IMR-90 (cell line): Measurements from ENCODE around the gene LDLRAD4. TPM values are rescaled to one million over a fixed set of nuclear protein-coding genes. Genes with fewer than 3 reads are reported as not detected.

ENCODE experiments used
- ATAC-seq: fragments of 200-7000 bp; cut with Tn5 transposase; 2 replicates; pipeline ENCODE4 v1.9.1; 2020; ENCODE audit warnings: low read depth, mild to moderate bottlenecking, moderate library complexity
- BruUV-seq: library from RNA; stranded (reverse); fragments of 400-500 nt; replicated peaks from 2 replicates; lab custom pipeline; 2021; lab: Mats Ljungman, UMichigan
- CTCF ChIA-PET: fragments of 300-600 bp; formaldehyde crosslinking; extraction: SDS; loops from one replicate; lab custom pipeline; 2021; ENCODE audit warnings: antibody characterized with exemption; lab: Yijun Ruan, JAX
- POLR2A ChIA-PET: fragments of 300-600 bp; sonication (Branson Sonifier 250); formaldehyde crosslinking; loops from one replicate; lab custom pipeline; 2022; ENCODE audit warnings: antibody characterized with exemption; ENCODE audit not compliant: unreplicated experiment; lab: Charles Lee
- DNase-seq: peaks from one replicate; pipeline ENCODE4 v3.0.0; 2013
- H2AFZ ChIP-seq: replicated peaks from 2 replicates; pipeline ENCODE3; 2013; ENCODE audit warnings: low read length, mild to moderate bottlenecking; ENCODE audit not compliant: poor library complexity
- H2AK5ac ChIP-seq: 2 replicates; pipeline ENCODE4 v1.6.1; 2013; ENCODE audit warnings: low read depth, low read length, inconsistent platforms
- H2AK9ac ChIP-seq: replicated peaks from 2 replicates; pipeline ENCODE3; 2013; ENCODE audit warnings: mild to moderate bottlenecking, low read depth, low read length, moderate library complexity; ENCODE audit not compliant: poor library complexity
- H2BK120ac ChIP-seq: 2 replicates; pipeline ENCODE4 v1.6.1; 2013; ENCODE audit warnings: low read depth, low read length, inconsistent platforms
- H2BK15ac ChIP-seq: 3 replicates; pipeline ENCODE4 v1.6.1; 2013; ENCODE audit warnings: low read depth, low read length, inconsistent platforms
- H2BK20ac ChIP-seq: 2 replicates; pipeline ENCODE4 v1.6.1; 2013; ENCODE audit warnings: low read depth, mild to moderate bottlenecking, inconsistent platforms, low read length, moderate library complexity
- H2BK5ac ChIP-seq: 2 replicates; pipeline ENCODE4 v1.6.1; 2013; ENCODE audit warnings: mild to moderate bottlenecking, low read depth, low read length, inconsistent platforms; ENCODE audit not compliant: poor library complexity, severe bottlenecking
- H3K14ac ChIP-seq: replicated peaks from 2 replicates; pipeline ENCODE4 v1.6.1; 2013; ENCODE audit warnings: low read depth, low read length, inconsistent platforms
- H3K18ac ChIP-seq: 2 replicates; pipeline ENCODE4 v1.6.1; 2013; ENCODE audit warnings: low read depth, low read length, control low read depth
- H3K23ac ChIP-seq: 2 replicates; pipeline ENCODE4 v1.6.1; 2013; ENCODE audit warnings: low read depth, low read length, inconsistent platforms
- H3K27ac ChIP-seq: 2 replicates; pipeline ENCODE4 v1.5.1; 2013; ENCODE audit warnings: mild to moderate bottlenecking, control low read depth, low read length; ENCODE audit not compliant: insufficient read depth
- H3K27me3 ChIP-seq: 2 replicates; pipeline ENCODE4 v1.6.1; 2013; ENCODE audit warnings: low read length; ENCODE audit not compliant: control insufficient read depth, insufficient read depth
- H3K36me3 ChIP-seq: 2 replicates; pipeline ENCODE4 v1.6.1; 2013; ENCODE audit warnings: low read length, mixed read lengths; ENCODE audit not compliant: control insufficient read depth, insufficient read depth
- H3K4ac ChIP-seq: 2 replicates; pipeline ENCODE4 v1.6.1; 2013; ENCODE audit warnings: low read depth, low read length, inconsistent platforms
- H3K4me1 ChIP-seq: 2 replicates; pipeline ENCODE4 v1.6.1; 2013; ENCODE audit warnings: low read length, mixed read lengths; ENCODE audit not compliant: control insufficient read depth, insufficient read depth
- H3K4me2 ChIP-seq: 2 replicates; pipeline ENCODE4 v1.6.1; 2013; ENCODE audit warnings: low read depth, mild to moderate bottlenecking, control low read depth, low read length, moderate library complexity
- H3K4me3 ChIP-seq: 2 replicates; pipeline ENCODE4 v1.5.1; 2013; ENCODE audit warnings: low read depth, mild to moderate bottlenecking, control low read depth, low read length, moderate library complexity; ENCODE audit not compliant: insufficient read depth
- H3K56ac ChIP-seq: 2 replicates; pipeline ENCODE4 v1.6.1; 2013; ENCODE audit warnings: low read length, inconsistent platforms; ENCODE audit not compliant: insufficient read depth; ENCODE audit errors: extremely low read depth
- H3K79me1 ChIP-seq, 2 experiments: 2 replicates each; pipeline ENCODE4 v1.6.1; 2013; ENCODE audit warnings: low read length in 2 of 2, inconsistent platforms in 1 of 2, low read depth in 1 of 2
- H3K9ac ChIP-seq: 2 replicates; pipeline ENCODE4 v1.6.1; 2013; ENCODE audit warnings: low read depth, low read length, control low read depth
- H3K9me1 ChIP-seq: 2 replicates; pipeline ENCODE4 v1.6.1; 2013; ENCODE audit warnings: low read length, inconsistent platforms; ENCODE audit not compliant: insufficient read depth
- H3K9me3 ChIP-seq: 2 replicates; pipeline ENCODE4 v1.6.1; 2013; ENCODE audit warnings: low read length; ENCODE audit not compliant: control insufficient read depth, insufficient read depth
- H4K20me1 ChIP-seq: 2 replicates; pipeline ENCODE4 v1.6.1; 2013; ENCODE audit warnings: low read length, inconsistent platforms; ENCODE audit not compliant: insufficient read depth
- H4K5ac ChIP-seq: 2 replicates; pipeline ENCODE4 v1.6.1; 2013; ENCODE audit warnings: mild to moderate bottlenecking, low read depth, low read length, control low read depth
- H4K8ac ChIP-seq, 2 experiments: 2 replicates each; pipeline ENCODE4 v1.6.1; 2013; ENCODE audit warnings: low read depth in 2 of 2, low read length in 2 of 2, control low read depth in 1 of 2, inconsistent platforms in 1 of 2
- H4K91ac ChIP-seq: 2 replicates; pipeline ENCODE4 v1.6.1; 2013; ENCODE audit warnings: low read depth, low read length, inconsistent platforms; ENCODE audit not compliant: insufficient read depth
- BHLHE40 ChIP-seq: fragments of 150-350 bp; IDR thresholded peaks from 2 replicates; pipeline ENCODE4 v1.6.1; 2016; ENCODE audit warnings: mild to moderate bottlenecking, low read depth, low read length
- FOS ChIP-seq: fragments of 150-350 bp; IDR thresholded peaks from 2 replicates; pipeline ENCODE4 v1.6.1; 2016; ENCODE audit warnings: low read depth, low read length
- MAFK ChIP-seq: IDR thresholded peaks from 2 replicates; pipeline ENCODE4 v1.6.1; 2012; ENCODE audit warnings: low read depth, low read length, improper control_type of control experiment
- MAZ ChIP-seq: IDR thresholded peaks from 2 replicates; pipeline ENCODE4 v1.6.1; 2012; ENCODE audit warnings: low read depth, mild to moderate bottlenecking, low read length, improper control_type of control experiment, moderate library complexity, borderline replicate concordance
- MXI1 ChIP-seq: IDR thresholded peaks from 2 replicates; pipeline ENCODE4 v1.6.1; 2012; ENCODE audit warnings: low read depth, mild to moderate bottlenecking, low read length, moderate library complexity, borderline replicate concordance
- NFE2L2 ChIP-seq: fragments of 150-350 bp; IDR thresholded peaks from 2 replicates; pipeline ENCODE4 v1.6.1; 2016; ENCODE audit warnings: low read depth, mild to moderate bottlenecking, low read length
- POLR2A ChIP-seq: IDR thresholded peaks from 2 replicates; pipeline ENCODE4 v1.6.1; 2012; ENCODE audit warnings: mild to moderate bottlenecking, low read depth, low read length
- RAD21 ChIP-seq: IDR thresholded peaks from 2 replicates; pipeline ENCODE4 v1.6.1; 2012; ENCODE audit warnings: low read length, improper control_type of control experiment
- RFX5 ChIP-seq: IDR thresholded peaks from 2 replicates; pipeline ENCODE4 v1.8.0; 2012; ENCODE audit warnings: low read depth, mild to moderate bottlenecking, low read length, moderate library complexity
- SMC3 ChIP-seq: fragments of 150-350 bp; IDR thresholded peaks from 2 replicates; pipeline ENCODE4 v1.6.1; 2016; ENCODE audit warnings: low read depth, mild to moderate bottlenecking, antibody characterized with exemption, low read length, moderate library complexity
- WGBS, 2 experiments: methylation state at CpG; one replicate each; pipeline versions ENCODE4 v1.1.5 to v1.1.7; 2013; ENCODE audit warnings: missing lambda C conversion rate in 2 of 2; ENCODE audit not compliant: insufficient read length in 1 of 2; ENCODE audit errors: extremely low coverage in 2 of 2; 5-methylcytosine and 5-hydroxymethylcytosine counted together
- dilution Hi-C: fragments of 300-500 bp; cut with HindIII; formaldehyde crosslinking; loops from one replicate; pipeline ENCODE4 v1.14.3; 2018; ENCODE audit warnings: low sequenced_read_pairs; ENCODE audit not compliant: unreplicated experiment
- in situ Hi-C: fragments of 300-500 bp; cut with MboI; formaldehyde crosslinking; loops from 3 replicates; pipeline ENCODE4 v1.14.3; 2019; ENCODE audit warnings: low sequenced_read_pairs, inconsistent platforms, mixed read lengths
- intact Hi-C: fragments of 100-400 bp; cut with micrococcal nuclease; formaldehyde crosslinking; loops from 2 replicates; pipeline ENCODE4 v1.10.0; 2022
- polyA plus RNA-seq, 3 experiments: library from polyadenylated mRNA; depleted of rRNA; stranded (reverse); fragments of >200 nt; gene quantifications; 2 replicates each; pipeline ENCODE4 v1.2.3, GENCODE V29; 2012; ENCODE audit warnings: low replicate concordance in 1 of 3
- total RNA-seq: library from RNA; depleted of rRNA; stranded (reverse); fragments of >200 nt; gene quantifications from 2 replicates; pipeline ENCODE4 v1.2.3, GENCODE V29; 2012
- TF ChIP-seq, protein P1 (sequence below): fragments of 150-350 bp; IDR thresholded peaks from 2 replicates; pipeline ENCODE4 v1.6.1; 2016; ENCODE audit warnings: low read depth, mild to moderate bottlenecking, low read length, moderate library complexity, borderline replicate concordance
- TF ChIP-seq, protein P2 (sequence below): conservative IDR thresholded peaks from 2 replicates; pipeline ENCODE4 v1.5.1; 2012; ENCODE audit warnings: mild to moderate bottlenecking, low read depth, low read length, improper control_type of control experiment
- TF ChIP-seq, protein P3 (sequence below): fragments of 150-350 bp; IDR thresholded peaks from 2 replicates; pipeline ENCODE4 v1.6.1; 2017; ENCODE audit warnings: mild to moderate bottlenecking, antibody characterized with exemption, low read length, low read depth

LDLRAD4 gene
- total and polyA plus RNA-seq, 2 of the 4 experiments (the other 2 are of a cell fraction), result not detected

DNA sequence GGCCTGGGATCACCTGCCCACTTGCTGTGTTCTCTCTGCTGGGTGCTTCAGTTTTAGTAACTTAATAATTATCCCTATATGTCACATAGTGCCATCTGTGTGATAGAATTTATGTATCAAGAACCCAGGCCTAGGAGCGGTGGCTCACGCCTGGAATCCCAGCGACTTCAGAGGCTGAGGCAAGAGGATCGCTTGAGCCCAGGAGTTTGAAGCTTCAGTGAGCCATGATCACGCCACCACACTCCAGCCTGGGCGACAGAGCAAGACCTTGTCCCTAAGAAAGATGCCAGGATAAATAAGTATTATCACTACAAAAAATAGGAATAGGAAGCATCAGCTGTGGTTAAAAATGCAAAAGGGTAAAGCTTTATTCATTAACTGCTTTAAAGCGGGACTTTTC lies 267.0 kb downstream of the LDLRAD4 start (continued):
- no peak for TF ChIP-seq FOS
- TF ChIP-seq BHLHE40, result no peak
- no peak for TF ChIP-seq MXI1
- no peak for TF ChIP-seq MAFK
- no peak for TF ChIP-seq RFX5

DNA sequence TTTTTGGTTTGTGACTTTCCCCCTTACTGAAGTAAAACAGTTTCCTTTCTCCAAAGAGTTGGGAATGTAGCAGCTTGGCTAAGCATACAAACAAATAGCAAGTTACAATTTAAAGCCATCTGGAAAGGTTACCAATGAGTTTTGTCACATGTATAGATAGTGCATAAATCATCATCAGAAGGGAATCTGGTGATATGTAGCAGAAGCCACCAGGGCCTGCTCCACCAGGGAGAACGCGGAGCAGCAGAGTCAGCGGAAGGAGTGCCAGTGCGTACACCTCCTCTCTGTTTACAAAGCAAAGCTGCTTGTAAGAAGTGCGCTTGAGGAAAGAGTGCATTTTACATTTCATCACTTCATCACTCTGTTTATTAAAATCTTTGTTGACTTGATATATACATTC lies 267.7 kb downstream of the LDLRAD4 start:
- no peak for ATAC-seq
- Histone ChIP-seq H3K79me1 (no peaks in the 10 kb centered on the region), H3K9ac (no peak overlapping the region), H3K4ac (no peak overlapping the region), H3K4me2 (no peak overlapping the region), H2BK15ac (no peak overlapping the region), H2AFZ (no peak overlapping the region), H3K9me1 (no peaks in the 10 kb centered on the region), H4K20me1 (no peaks in the 10 kb centered on the region), H3K56ac (no peak overlapping the region), H4K8ac (no peak overlapping the region), H2BK120ac (no peak overlapping the region), H2BK5ac (no peak overlapping the region), H2AK9ac (no peak overlapping the region), H3K9me3 (no peaks in the 10 kb centered on the region), H2BK20ac (no peak overlapping the region), H4K91ac (no peak overlapping the region), H2AK5ac (no peak overlapping the region), H3K27ac (no peak overlapping the region), H3K4me1 (no peaks in the 10 kb centered on the region), H3K36me3 (no peaks in the 10 kb centered on the region), H3K23ac (no peak overlapping the region), H4K5ac (no peak overlapping the region), H3K14ac (no peak overlapping the region), H3K4me3 (no peak overlapping the region), H3K18ac (no peak overlapping the region), H3K27me3 (no peaks in the 10 kb centered on the region)
- dilution Hi-C loops, result no loop called here
- TF ChIP-seq NFE2L2, result no peak
- TF ChIP-seq POLR2A, result no peak
- TF ChIP-seq SMC3, result no peak
- no peak for TF ChIP-seq MAFK
- TF ChIP-seq MAZ, result no peak
- TF ChIP-seq, protein P1, sequence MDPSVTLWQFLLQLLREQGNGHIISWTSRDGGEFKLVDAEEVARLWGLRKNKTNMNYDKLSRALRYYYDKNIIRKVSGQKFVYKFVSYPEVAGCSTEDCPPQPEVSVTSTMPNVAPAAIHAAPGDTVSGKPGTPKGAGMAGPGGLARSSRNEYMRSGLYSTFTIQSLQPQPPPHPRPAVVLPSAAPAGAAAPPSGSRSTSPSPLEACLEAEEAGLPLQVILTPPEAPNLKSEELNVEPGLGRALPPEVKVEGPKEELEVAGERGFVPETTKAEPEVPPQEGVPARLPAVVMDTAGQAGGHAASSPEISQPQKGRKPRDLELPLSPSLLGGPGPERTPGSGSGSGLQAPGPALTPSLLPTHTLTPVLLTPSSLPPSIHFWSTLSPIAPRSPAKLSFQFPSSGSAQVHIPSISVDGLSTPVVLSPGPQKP, result no peak
- TF ChIP-seq, protein P2, sequence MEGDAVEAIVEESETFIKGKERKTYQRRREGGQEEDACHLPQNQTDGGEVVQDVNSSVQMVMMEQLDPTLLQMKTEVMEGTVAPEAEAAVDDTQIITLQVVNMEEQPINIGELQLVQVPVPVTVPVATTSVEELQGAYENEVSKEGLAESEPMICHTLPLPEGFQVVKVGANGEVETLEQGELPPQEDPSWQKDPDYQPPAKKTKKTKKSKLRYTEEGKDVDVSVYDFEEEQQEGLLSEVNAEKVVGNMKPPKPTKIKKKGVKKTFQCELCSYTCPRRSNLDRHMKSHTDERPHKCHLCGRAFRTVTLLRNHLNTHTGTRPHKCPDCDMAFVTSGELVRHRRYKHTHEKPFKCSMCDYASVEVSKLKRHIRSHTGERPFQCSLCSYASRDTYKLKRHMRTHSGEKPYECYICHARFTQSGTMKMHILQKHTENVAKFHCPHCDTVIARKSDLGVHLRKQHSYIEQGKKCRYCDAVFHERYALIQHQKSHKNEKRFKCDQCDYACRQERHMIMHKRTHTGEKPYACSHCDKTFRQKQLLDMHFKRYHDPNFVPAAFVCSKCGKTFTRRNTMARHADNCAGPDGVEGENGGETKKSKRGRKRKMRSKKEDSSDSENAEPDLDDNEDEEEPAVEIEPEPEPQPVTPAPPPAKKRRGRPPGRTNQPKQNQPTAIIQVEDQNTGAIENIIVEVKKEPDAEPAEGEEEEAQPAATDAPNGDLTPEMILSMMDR, result no peak
- TF ChIP-seq RAD21, result no peak
- TF ChIP-seq BHLHE40, result no peak
- no peak for TF ChIP-seq MXI1
- TF ChIP-seq FOS, result no peak
- TF ChIP-seq, protein P3, sequence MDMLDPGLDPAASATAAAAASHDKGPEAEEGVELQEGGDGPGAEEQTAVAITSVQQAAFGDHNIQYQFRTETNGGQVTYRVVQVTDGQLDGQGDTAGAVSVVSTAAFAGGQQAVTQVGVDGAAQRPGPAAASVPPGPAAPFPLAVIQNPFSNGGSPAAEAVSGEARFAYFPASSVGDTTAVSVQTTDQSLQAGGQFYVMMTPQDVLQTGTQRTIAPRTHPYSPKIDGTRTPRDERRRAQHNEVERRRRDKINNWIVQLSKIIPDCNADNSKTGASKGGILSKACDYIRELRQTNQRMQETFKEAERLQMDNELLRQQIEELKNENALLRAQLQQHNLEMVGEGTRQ, result no peak
- in situ Hi-C loops, result no loop called here
- no TSS peak for BruUV-seq
- CTCF ChIA-PET, result no interaction called here
- no CpG with 5 or more reads among the region's 5 CpGs for WGBS, 2 experiments
- DNase-seq, result no peak
- intact Hi-C loops, result no loop called here
- POLR2A ChIA-PET, result no interaction called here
